LoVo (cell line): Measurements from ENCODE around the gene RBM19.

Experiments used
- DNase-seq: peaks from one replicate; pipeline ENCODE4 v3.0.0-alpha.2; 2016; ENCODE audit warnings: low spot score

RBM19 gene

DNA sequence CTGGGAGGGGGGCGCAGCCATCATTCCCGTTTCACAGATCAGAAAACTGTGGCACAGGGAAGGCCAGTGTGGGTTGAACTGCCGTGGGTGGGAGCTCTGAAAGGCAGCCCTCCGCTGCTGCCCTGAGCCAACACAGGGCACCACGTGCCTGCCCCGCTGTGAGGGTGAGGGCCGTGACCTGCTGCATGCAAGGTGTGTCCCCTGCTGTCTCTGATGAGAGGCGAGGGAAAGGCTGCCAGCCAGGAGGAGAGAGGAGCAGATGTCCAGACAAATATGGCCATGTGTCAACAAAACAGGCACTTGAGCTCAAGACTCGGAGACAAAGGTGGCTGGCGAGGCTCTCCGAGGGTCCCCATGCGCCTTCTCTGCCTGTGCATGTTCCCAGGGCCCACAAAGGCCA, 108.8 kb downstream of the RBM19 start:
- DNase-seq = no peak

DNA sequence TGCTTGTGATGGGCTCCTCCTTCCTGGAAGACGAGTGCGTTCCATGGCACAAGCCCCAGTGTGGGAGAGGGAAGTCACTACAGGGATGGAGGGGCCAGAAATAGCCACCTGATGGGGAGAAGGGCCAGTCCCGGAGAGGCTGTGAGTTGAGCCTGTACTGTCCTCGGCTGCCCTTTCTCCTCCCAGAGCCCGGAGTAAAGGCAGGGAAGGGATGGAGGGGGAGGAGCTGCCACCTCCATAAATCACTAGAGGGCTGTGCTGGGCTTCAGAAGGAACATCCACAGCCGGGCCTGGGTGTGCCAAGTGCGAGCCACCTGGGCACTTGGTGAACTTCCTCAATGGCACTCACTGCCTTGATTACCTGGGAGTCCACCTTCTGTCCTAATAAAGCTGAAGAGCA, 110.1 kb downstream of the RBM19 start:
- DNase-seq = no peak

DNA sequence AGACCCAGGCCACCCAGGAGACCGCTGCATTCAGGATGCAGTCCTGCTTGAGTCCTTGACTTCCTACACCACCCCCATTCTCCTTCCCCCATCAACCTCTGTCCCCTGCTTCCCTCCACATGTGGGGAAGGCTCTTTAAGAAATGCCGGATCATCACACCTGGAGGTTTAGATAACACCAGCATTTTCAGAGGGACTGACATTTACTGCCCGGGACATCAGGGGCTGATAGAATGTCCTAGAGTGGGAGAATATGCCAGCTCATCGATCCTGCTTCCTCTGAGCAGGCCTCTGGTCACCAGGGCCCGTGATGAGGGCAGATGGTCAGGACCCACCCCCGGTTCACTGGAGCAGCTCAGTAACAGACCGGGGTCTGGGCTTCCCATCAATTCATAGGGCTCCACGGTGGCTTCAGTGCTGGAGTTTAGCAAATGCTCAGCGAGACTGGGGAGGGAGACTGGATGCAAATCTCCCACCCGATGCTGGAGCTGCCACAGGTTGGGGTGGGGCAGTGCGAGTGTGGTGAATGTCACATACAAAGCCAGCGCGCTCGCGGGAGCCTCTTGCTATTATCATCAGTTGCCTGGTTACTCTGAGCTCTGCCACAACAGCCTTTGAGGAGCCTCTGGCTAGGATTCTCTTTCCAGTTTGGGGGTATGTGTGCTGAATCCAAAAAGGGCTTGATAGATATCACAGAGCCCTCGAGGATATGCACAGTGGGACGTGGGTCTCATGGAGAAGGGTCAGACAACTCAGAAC, 111.6 kb downstream of the RBM19 start:
- no peak for DNase-seq

DNA sequence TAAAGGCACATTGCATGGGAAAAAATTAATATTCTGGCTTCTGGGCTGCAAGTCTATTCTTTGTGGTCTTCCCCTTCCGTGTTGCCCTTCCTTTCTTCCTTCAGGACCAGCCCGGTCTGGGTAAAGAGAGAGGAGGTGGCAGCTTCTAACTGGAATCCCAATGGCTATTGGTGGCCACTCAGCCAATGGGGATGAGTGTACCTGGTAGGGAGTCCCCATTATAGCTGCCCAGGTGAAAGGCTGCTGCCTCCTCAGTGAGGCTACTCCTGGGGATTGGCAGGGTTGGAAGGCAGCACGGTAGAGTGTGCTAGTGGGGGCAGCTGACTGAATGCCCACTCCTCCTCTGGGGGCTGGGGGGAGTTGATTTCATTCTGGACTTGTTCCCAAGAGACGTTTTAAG, 112.6 kb downstream of the RBM19 start:
- DNase-seq = no peak

DNA sequence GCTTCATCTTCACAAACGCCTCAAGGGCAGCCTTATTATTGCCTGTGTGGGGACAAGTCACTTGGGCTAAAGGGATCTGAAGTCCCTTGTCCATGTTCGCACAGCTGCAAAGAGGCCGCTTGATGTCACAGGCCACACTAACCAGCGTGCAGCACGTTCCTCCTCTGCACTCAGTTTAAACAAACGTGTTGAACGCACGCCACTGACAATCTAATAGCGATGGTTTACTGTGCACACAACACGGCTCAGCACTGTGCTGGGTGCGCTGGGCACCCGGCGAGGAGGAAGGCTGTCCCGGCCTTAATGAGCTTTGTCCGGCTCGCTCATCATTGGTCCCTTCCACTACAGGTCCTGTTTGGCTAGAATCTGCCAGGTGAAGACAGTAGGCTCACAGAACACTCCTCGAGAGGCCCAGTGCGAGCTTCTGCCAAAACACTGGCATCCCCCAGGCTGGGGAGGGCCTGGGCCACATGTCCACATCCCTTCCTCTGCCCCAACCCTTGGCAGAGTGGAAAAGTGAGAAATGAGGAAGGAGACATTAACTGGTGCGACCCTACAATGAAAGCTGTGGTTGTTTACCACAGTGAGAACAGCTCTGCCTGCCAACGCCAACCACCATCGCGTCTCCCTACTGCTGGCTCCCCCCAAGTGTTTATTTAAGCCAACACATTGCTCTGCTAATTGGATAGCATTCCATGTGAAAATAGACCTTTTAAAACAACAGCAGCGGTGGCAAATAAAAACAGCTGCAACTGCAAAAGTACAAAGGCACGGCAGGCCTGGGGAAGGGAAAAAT, 113.2 kb downstream of the RBM19 start:
- DNase-seq = no peak

DNA sequence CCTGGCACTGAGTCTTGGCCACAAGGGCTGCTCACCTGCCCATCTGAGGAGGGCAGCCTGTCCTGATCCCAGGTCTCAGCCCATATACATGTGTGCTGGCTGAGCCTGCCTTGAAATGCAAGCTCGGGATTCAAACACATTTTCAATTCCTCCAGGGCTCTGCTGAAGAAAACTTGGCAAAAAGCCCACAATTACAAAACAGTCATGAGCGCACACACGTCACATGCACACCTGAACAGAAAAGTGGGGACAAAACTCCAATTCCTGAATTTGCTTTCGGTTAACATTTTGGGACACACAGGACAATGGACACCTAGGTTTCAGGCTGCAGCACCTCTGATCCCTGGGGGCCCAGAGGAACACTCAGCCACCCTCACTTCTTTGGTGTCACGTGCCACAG, 113.9 kb downstream of the RBM19 start:
- DNase-seq = no peak

DNA sequence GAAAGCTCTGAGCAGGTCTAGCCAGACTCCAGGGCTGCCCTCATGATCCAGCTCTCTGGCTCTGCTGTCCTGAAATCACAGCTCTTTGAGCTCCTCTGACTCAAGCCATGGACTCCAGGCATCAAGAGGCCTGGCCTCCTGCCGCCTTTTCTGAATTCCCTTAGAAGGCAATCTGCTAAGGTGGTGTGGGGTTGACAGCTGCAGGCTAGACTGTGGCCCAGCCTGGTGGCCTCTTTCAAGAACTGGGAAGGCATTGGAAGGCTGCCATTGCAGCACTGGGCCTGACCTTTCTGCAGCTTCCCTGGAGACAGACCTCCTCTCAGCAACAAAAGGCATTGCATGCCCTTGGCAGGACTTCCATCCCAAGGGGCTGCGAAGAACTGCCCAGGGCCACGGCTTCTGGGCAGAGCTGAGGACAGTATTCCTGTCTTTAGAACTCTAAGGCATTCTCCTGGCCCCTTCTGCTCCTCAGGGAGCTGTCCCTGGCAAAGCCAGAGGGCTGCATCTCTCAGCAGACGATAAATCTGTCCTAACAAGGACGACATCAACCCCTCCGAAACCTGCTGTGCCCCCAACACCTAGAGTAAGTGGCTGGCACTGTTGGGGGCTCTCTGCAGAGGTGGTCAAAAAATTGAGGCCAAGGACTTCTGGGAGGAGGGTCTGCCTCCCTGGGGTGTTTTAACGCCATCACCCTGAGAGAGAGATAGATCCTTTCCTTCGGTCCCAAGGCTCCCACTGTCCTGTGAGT, 115.6 kb downstream of the RBM19 start:
- no peak for DNase-seq

DNA sequence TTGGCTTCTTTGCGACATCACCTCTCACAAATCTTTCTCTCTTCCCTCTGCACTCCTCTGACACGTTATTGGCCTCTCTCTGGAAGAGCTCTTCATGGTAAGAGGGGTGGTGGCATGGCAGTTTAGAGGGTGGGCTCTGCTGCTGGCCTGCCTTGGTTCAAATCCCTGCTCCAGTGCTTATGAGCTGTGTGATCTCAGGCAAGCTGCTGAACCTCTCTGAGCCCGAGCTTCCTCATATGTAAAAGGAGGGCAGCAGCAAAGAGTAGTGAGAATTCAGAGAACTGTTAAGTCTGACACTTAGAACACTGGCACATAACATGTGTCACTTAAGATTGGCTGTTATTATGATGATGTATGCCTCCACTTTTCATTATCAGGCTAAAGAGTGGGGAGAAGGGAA, 118.3 kb downstream of the RBM19 start:
- DNase-seq = no peak

DNA sequence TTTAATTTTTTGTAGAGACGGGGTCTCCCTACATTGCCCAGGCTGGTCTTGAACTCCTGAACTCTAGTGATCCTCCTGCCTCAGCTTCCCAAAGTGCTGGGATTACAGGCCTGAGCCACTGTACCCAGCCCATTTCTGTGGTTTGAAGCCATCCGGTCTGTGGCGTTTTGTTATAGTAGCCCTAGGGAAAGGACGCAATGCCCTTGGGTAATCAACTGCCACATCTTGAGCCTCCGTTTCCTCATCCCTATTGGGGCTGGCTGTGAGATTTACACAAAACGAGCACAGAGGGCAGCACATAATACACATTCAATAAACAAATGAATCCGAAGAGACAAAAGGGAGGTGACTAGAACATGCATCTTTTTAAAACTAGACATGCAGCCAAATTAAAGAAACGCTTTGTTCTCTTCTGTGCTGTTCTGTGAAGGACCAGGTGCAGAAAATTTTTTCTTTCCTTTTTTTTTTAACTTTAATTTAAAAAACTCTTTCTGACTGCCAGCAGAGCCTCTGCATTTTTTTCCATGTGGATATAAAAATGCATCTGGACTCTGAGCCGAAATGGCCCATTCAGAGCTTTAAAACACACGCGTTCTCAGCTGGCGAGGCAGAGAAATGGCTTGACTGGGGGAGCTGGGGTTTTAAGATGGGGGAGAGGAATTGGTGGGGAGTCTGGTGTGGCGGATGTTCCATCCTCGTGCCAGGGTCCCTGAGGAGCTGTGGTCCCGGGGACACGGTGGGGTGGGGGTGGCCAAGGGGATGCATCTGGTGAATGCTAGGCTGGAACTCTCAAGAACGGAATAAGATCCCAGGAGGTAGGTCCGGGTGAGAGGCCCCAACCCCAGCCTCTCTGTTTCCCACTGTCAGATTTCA, 119.0 kb downstream of the RBM19 start:
- no peak for DNase-seq

DNA sequence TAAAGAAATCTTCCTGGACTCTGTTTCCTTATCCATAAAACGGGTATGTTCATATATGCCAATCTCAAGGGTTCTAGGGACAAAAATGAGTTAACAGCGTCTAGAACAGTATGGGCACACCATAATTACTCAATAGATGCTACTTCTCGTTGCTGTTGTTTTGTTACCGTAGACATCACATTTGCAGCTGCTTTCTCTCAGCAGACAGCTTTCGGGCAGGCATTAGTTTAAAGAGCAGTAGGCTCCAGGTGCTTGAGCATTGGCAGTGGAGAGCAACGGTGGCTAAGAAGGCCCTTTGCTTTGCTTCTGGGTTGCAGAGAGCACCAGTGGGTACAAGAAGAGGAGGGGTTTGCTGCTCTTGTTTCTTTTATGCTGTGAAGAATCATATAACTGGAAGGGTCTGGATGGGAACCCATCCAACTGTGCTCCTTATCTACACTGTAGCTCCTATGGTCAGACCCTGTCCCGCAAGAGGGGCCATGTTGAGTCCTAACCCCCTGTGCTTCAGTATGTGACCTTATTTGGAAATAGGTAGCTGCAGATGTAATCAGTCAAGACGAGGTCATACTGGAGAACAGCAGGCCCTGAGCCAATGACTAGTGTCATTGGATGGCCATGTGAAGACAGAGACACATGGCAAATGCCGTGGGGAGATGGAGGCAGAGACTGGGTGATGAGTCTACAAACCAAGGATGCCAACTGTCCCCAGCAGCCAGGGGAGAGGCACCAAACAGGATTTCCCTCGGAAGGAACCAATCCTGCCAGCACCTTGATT, 120.0 kb downstream of the RBM19 start:
- DNase-seq = no peak

DNA sequence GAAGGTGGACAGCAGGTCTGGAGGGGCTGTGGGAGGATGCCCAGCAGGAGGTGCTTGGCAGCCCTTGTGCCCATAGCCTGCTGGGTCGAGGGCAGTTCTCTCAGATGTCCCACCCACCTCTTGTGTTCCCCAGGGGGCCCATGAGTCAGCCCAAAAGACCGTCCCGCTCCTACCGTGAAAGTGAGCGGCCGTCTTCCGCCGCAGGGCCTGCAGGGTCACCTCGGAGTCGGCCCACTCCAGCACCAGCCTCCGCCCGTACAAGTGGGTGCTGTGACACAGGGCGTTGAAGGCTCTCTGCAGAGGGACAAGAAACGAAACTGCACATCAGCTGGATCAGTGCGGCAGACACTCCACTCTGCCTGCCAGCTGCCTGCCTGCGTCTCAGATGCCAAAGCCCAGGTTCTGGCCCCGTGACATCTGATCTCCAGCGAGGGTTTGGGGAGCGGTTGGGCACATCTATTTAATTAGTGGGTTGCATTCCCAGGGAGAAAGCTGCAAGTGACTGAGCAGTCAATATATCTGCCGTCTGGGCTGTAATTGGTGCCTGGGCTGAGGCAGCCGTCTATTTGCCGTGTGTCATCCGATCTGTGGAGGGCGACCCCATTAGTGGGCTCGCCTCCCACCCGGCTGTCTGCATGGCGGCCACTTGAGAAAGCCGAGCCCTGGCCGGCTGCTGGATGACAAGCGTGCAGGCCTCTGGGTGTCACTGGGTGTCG, 121.5 kb downstream of the RBM19 start:
- no peak for DNase-seq

DNA sequence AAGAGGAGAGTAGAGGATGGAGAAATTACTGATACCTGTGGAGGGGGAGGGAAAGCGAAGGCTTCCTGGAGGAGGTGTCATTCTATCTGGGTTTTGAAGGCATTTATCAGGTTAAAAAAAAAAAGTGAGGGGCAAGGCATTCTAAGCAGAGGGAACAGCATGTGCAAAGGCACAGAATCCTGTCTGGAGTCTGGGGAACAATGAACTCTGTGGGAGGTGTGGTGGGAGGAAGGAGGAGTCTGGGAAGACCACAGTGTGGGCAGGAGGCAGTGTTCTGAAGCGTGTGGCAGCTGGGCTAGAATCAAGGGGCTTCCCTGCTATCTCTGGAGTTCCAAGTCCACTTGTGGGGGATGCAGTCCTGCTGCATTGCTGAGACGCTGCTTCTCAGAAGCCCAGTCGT, 123.4 kb downstream of the RBM19 start:
- no peak for DNase-seq

DNA sequence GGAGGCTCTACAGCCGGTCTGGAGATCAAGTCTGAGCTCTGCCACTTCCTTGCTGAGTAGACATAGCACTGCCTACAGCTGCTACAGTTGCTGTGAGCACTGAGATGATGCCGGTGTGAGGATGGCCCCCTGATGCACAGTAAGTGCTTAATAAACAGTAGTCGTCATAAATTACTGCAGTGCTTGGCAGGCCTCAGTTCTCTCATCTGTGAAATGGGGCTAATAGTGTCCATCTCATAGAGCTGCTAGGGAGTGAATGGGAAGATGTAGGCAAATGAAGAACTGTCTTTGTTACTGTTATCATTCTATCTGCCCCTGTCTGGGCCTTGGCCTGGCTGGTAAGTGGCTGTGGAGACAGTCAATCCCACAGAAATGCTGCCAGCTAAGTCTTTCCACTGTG, 124.3 kb downstream of the RBM19 start:
- DNase-seq = no peak

DNA sequence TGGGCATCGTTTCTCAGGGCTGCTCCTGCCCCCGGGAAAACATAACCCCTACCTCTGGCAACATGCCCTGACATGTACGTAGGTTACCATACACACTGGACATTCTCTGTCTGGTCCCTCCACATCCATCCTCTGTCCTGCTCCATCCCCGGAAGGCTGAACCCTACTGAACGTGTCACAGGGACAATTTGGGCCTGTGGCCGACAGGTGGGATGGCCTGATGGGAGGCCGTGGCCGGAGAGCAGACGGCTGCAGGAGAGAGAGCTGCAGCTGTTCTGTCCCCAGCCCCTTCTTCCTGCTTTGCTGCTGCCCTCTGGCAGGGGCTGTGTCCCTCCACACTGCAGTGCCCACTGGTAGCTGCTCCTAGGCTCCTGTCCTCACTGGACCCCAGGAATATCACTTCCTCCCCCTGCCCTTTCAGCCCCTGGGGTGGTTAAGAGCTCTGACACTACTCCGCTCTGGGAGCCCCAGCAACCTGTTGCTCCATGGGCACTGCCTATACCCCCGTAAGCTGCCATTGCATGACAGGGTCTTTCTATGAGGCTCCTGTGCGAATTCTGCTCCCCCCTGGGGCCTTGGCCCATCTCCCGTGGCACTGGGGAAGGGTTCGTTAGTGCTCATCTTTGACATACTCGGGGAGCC, 125.6 kb downstream of the RBM19 start:
- DNase-seq = no peak

DNA sequence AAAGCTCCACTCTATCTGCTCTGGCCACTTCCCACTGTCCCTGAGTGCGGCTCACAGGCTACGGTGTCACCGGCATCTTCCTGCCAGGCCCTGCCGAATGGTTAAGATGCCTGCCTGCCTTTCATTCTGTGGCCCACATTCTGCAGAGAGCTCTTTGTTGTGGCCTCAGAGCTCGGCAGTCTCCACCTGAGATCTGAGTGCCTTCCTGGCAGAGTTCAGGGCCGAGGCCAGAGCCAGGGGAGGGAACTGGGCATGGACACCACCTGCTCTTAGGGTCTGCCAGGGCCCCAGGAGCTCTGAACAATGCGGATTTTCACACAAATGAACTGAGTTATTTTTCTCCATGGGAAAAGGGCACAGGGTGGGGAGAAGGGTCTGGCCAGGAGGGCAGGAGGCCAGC, 127.2 kb downstream of the RBM19 start:
- no peak for DNase-seq

DNA sequence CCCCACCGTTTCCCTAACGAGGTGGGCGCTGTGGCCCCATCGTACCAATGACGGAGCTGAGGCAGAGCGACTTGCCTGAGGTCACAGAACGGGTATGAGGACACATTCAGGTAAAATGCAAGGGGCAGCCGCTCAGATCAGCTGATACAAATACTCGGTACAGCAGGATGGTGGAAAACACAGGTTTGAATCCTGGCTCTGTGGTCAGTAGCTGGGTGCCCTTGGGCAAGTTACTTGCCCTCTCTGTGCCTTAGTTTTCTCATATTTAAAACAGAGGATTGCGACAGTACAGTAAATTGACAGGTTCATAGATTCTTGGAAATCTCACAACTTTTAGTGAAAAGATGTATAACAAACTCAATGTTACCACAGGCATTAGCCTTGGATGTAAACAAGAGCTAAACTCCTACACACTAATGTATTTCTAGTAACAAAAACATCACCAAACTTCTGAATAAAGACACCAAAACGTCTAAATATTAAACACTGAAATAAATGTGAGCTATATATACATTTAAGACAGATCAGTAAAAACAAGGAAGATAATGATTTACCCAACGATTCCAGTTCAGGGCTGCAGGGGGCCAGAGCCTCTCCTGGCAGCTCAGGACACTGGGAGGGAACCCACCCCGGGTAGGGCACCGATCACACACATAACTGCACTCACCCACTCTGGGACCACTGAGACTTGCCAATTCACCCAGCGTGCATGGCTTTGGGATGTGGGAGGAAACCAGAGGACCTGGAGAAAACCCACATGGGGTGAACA, 128.4 kb downstream of the RBM19 start:
- no peak for DNase-seq

DNA sequence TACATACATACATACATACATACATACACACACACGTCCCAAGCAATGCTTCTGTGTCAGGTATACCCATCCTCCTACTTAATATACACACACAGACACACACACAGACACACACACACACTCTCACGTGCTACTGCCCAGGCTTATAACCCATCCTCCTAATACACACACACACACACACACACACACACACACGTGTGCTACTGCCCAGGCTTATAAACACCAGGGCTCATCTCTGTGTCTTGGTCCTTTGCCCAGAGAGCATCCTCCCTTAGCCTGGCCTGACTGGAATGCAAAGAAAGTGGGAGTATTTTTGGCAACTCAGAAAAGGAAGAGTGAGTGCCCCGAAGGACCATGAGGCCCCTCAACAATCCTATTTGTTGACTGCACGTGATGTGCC, 129.0 kb downstream of the RBM19 start:
- no peak for DNase-seq

DNA sequence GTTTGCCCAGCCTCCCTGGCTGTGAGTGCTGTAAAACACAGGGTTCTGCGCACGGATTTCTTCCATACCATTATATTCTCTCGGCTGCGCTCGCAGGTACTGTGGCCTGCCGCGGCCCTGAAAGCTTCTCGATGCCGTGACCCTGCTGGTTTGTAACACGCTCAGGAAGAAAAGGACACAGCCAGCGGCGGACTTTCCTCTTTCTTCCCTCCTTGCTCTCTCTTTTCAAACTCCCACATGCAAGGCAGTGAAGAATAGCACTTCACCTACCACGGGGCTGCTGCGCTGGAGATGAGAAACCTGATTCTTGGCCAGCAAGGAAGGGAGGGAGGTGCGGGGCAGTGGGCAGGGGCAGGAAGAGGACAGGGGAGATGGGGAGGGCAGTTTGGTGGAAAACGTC, 130.2 kb downstream of the RBM19 start:
- no peak for DNase-seq

DNA sequence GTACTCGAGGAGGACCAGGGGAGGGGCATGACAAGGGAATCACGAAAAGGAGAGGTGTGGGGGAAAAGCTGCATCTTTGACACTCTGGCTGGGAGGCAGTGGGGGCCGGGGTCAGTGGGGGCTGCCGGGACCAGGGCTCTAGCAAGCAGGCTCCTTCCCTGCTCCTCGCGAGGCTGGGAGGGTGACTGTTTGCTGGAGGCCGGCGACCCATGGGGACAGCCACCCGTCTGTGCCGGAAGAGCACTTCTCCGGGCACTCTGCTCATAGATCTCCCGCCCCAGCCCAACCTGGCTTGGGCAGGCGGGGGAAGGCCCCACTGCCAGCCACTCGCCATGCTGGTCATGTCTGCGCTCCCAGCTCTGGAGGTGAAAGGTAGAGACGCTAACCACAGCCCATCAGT, 130.7 kb downstream of the RBM19 start:
- DNase-seq = no peak
